MCF 10A (cell line): ENCODE results near the gene MKRN2. TPM values are rescaled to one million over a fixed set of nuclear protein-coding genes. Genes with fewer than 3 reads are reported as not detected.
A peak's percentile ranks its signal among the peaks of the same experiment; 100 is the strongest.

Source experiments
- BruUV-seq: library from RNA; stranded (reverse); fragments of 400-500 nt; replicated peaks from 2 replicates; lab custom pipeline; 2021; lab: Mats Ljungman, UMichigan
- CTCF ChIA-PET: fragments of 300-600 bp; sonication (Branson Sonifier 250); formaldehyde crosslinking; extraction: SDS; loops from one replicate; lab custom pipeline; 2021; ENCODE audit warnings: antibody characterized with exemption, inconsistent platforms; lab: Yijun Ruan, JAX
- POLR2A ChIA-PET: fragments of 300-600, 350-650 bp; sonication (Branson Sonifier 250); formaldehyde crosslinking; extraction: SDS; loops from one replicate; lab custom pipeline; 2020; ENCODE audit warnings: antibody characterized with exemption, inconsistent platforms; lab: Yijun Ruan, JAX
- DNase-seq: peaks from one replicate; pipeline ENCODE4 v3.0.0-alpha.2; 2018; ENCODE audit not compliant: unreplicated experiment
- H3K27ac Mint-ChIP-seq: one replicate; pipeline ENCODE4 v1.8.0; 2022; ENCODE audit warnings: mild to moderate bottlenecking, low read depth, mixed read lengths; ENCODE audit not compliant: unreplicated experiment
- H3K27me3 Mint-ChIP-seq: one replicate; pipeline ENCODE4 v1.8.0; 2022; ENCODE audit warnings: mixed read lengths; ENCODE audit not compliant: insufficient read depth, unreplicated experiment
- H3K36me3 Mint-ChIP-seq: one replicate; pipeline ENCODE4 v1.8.0; 2022; ENCODE audit warnings: mild to moderate bottlenecking, moderate library complexity, mixed read lengths; ENCODE audit not compliant: insufficient read depth, unreplicated experiment
- H3K4me1 Mint-ChIP-seq: one replicate; pipeline ENCODE4 v1.8.0; 2022; ENCODE audit warnings: mixed read lengths; ENCODE audit not compliant: insufficient read depth, unreplicated experiment
- H3K4me3 Mint-ChIP-seq: one replicate; pipeline ENCODE4 v1.8.0; 2022; ENCODE audit warnings: mild to moderate bottlenecking, moderate library complexity, mixed read lengths; ENCODE audit not compliant: unreplicated experiment
- H3K9me3 Mint-ChIP-seq: one replicate; pipeline ENCODE4 v1.8.0; 2022; ENCODE audit warnings: mixed read lengths; ENCODE audit not compliant: unreplicated experiment
- intact Hi-C: fragments of 100-400 bp; cut with micrococcal nuclease; formaldehyde crosslinking; loops from 2 replicates; pipeline ENCODE4 v1.14.1; 2022
- total RNA-seq: library from RNA; stranded (reverse); gene quantifications from 2 replicates; pipeline ENCODE4 v1.2.3, GENCODE V29; 2022
- TF ChIP-seq, protein P1 (sequence below): fragments of 200-600 bp; IDR thresholded peaks from one replicate; pipeline ENCODE4 v1.8.0; 2022; ENCODE audit warnings: antibody characterized with exemption, mild to moderate bottlenecking; ENCODE audit not compliant: unreplicated experiment

MKRN2 gene
- total RNA-seq, 1 experiment from 2014 or later = 25.6 TPM

DNA sequence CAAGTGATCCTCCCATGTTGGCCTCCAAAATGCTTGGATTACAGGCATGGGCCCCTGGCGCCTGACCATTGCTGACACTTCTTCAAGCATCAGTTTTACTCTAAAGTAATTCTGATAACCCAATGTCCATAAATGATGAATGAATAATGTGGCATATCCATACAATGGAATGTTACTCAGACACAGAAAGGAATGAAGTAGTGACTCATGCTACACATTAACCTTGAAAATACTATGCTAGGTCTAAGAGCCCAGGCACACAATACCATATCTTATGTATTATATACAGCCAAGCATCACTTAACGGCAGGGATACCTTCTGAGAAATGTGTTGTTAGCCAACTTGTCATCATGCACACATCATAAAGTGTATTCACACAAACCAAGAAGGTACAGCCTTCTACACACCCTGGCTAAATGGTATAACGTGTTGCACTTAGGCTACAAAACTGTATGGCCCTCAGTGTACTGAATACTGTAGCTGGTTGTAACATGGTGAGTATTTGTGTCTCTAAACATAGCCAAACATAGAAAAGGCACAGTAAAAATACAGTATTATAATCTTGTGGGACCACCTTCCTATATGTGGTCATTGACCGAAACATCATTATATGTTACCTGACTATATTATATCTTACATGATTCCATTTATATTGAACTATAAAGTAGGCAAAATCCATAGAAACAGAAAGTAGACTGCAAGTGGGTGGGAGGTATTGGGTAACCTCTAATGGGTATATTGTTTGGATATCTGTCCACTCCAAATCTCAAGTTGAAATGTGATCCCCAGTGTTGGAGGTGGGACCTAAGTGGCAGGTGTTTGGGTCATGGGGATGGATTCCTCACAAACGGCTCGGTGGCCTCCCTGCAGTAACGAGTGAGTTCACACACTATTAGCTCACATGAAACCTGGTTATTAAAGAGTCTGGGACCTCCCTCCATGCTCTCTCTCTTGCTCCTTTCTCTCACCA lies 31.4 kb downstream of the MKRN2 start:
- POLR2A ChIA-PET = interaction anchor here (0.7 to 1.4 kb wide), 5 partner anchors 9 to 80 kb away, joined by 3 to 4 read pairs (median 3); no protein-coding TSS in a partner anchor

DNA sequence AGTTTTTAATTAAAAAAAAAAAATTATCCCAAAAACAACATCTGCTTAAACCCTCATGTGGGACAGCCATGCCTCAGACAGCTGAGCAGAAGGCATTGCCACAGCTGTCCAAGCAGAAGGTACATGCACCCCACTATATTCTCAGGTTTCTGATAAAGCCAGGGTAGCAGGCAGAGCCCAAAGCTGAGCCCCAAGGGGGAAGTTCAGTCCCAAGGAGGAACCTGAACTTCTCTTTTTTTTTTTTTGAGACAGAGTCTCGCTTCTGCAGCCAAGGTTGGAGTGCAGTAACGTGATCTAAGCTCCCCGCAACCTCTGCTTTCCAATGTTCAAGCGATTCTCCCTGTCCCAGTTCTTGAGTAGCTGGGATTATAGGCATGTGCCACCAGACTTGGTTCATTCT lies 33.2 kb downstream of the MKRN2 start:
- no peak overlapping the region for H3K27ac Mint-ChIP-seq
- intact Hi-C loops = no loop called here
- POLR2A ChIA-PET = interaction anchor here (0.6 to 0.7 kb wide), 4 partner anchors 11 to 841 kb away, joined by 3 to 4 read pairs (median 3); no protein-coding TSS in a partner anchor
- BruUV-seq = no TSS peak
- no peak overlapping the region for H3K4me3 Mint-ChIP-seq
- TF ChIP-seq, protein P1, sequence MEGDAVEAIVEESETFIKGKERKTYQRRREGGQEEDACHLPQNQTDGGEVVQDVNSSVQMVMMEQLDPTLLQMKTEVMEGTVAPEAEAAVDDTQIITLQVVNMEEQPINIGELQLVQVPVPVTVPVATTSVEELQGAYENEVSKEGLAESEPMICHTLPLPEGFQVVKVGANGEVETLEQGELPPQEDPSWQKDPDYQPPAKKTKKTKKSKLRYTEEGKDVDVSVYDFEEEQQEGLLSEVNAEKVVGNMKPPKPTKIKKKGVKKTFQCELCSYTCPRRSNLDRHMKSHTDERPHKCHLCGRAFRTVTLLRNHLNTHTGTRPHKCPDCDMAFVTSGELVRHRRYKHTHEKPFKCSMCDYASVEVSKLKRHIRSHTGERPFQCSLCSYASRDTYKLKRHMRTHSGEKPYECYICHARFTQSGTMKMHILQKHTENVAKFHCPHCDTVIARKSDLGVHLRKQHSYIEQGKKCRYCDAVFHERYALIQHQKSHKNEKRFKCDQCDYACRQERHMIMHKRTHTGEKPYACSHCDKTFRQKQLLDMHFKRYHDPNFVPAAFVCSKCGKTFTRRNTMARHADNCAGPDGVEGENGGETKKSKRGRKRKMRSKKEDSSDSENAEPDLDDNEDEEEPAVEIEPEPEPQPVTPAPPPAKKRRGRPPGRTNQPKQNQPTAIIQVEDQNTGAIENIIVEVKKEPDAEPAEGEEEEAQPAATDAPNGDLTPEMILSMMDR = no peak
- no peaks in the 10 kb centered on the region for H3K9me3 Mint-ChIP-seq
- peaks cover 97% of the 10 kb centered on the region for H3K36me3 Mint-ChIP-seq
- CTCF ChIA-PET = interaction anchor here (0.7 to 1.6 kb wide), 2 partner anchors 11 to 29 kb away, joined by 3 to 8 read pairs; no protein-coding TSS in a partner anchor
- DNase-seq = no peak
- no peaks in the 10 kb centered on the region for H3K4me1 Mint-ChIP-seq
- H3K27me3 Mint-ChIP-seq = no peaks in the 10 kb centered on the region

More for the DNA sequence above, 31.4 kb downstream of the MKRN2 start:
- Mint-ChIP-seq H3K9me3 (no peaks in the 10 kb centered on the region), H3K27me3 (no peaks in the 10 kb centered on the region), H3K4me1 (no peaks in the 10 kb centered on the region), H3K36me3 (peaks cover 97% of the 10 kb centered on the region), H3K4me3 (no peak overlapping the region), H3K27ac (no peak overlapping the region)
- no peak for DNase-seq
- intact Hi-C loops = no loop called here
- BruUV-seq = no TSS peak
- TF ChIP-seq, protein P1 = no peak
- CTCF ChIA-PET = interaction anchor here (0.8 to 1.6 kb wide), 4 partner anchors 13 to 254 kb away, joined by 3 to 8 read pairs (median 4); no protein-coding TSS in a partner anchor

DNA sequence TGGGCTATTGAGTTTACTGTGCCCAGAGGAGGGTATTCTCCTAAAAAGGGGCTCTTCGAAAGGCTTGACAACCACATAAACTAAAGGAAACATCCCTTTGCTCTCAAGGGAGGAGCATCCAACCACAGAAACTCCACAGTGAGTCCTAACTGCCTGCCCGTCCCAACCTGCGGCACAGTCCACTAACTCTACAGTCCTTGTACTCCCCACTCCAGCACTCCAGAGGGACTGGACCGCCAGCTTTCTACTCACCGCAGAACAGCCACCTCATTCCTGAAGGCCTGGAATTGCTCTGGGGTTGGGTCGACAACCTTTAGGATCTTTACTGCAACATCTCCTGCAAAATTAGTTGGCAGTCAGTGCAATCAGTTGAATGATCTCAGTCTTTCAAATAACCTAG lies 34.6 kb downstream of the MKRN2 start:
- intact Hi-C loops = no loop called here
- no peaks in the 10 kb centered on the region for H3K27me3 Mint-ChIP-seq
- no peaks in the 10 kb centered on the region for H3K9me3 Mint-ChIP-seq
- no peak overlapping the region for H3K4me3 Mint-ChIP-seq
- ChIA-PET CTCF (no interaction called here), POLR2A (no interaction called here)
- TF ChIP-seq, protein P1 = no peak
- no TSS peak for BruUV-seq
- H3K27ac Mint-ChIP-seq = peak overlapping the region; percentile 31
- no peaks in the 10 kb centered on the region for H3K4me1 Mint-ChIP-seq
- H3K36me3 Mint-ChIP-seq = peaks cover 98% of the 10 kb centered on the region
- DNase-seq = no peak

DNA sequence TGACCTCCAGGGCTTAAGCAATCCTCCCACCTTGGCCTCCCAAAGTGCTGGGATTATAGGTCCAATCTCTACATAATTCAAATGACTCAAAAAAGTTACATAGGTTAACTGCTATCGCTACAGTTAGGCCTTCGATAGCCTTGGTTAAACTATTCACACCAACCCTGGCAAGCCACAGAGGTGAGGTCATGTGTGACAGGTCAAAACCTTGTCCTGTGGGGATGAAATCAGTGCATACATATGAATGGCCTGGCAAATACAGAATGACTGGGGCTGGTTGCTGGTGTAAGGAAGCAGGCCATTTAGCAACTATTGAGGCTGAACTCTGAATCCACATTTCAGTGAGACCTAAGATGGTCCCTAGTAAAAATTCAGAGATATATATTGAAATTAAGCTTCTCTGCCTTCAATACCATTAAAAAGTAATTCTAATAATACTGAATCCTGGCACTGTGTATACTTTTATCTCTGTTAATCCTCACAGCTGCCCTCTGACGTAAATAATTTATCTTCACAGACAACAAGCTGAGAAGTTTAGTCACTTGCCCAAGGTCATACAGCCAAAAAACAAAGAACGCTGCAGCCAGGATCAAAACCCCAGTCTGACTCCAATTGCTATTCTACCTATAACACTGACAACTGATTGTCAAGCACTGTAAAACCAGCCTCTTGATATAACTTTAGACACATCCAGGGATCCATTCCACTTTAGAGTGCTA lies 35.3 kb downstream of the MKRN2 start:
- TF ChIP-seq, protein P1 = no peak
- H3K27ac Mint-ChIP-seq = peak overlapping the region; percentile 31
- no peak overlapping the region for H3K4me3 Mint-ChIP-seq
- POLR2A ChIA-PET = no interaction called here
- BruUV-seq = no TSS peak
- CTCF ChIA-PET = no interaction called here
- DNase-seq = no peak
- no peaks in the 10 kb centered on the region for H3K9me3 Mint-ChIP-seq
- H3K36me3 Mint-ChIP-seq = peaks cover 98% of the 10 kb centered on the region
- intact Hi-C loops = no loop called here
- H3K27me3 Mint-ChIP-seq = no peaks in the 10 kb centered on the region
- H3K4me1 Mint-ChIP-seq = no peaks in the 10 kb centered on the region
